DND-41 (cell line): ENCODE data around the gene ACTR3C.

ENCODE experiments used
- CTCF ChIP-seq: IDR thresholded peaks from 2 replicates; pipeline ENCODE4 v1.5.1; 2012; ENCODE audit warnings: borderline replicate concordance, low read length, moderate library complexity, mild to moderate bottlenecking; ENCODE audit not compliant: poor library complexity, severe bottlenecking; ENCODE audit errors: extremely low read depth
- EZH2 ChIP-seq: IDR thresholded peaks from 3 replicates; pipeline ENCODE4 v1.6.1; 2012; ENCODE audit warnings: borderline replicate concordance, low read depth, mild to moderate bottlenecking, moderate library complexity, low read length, inconsistent platforms; ENCODE audit not compliant: severe bottlenecking

GRCh38 chr7:150342121-150342408 lies 18.7 kb upstream of the ACTR3C start:
- TF ChIP-seq CTCF (no peak), EZH2 (no peak)
